ENCODE results near the gene ZNF500. TPM values are rescaled to one million over a fixed set of nuclear protein-coding genes. Genes with fewer than 3 reads are reported as not detected.
A peak's percentile ranks its signal among the peaks of the same experiment; 100 is the strongest.

ZNF500 gene
- total RNA-seq, 1 donor from 2014 or later: 14.6 TPM

DNA sequence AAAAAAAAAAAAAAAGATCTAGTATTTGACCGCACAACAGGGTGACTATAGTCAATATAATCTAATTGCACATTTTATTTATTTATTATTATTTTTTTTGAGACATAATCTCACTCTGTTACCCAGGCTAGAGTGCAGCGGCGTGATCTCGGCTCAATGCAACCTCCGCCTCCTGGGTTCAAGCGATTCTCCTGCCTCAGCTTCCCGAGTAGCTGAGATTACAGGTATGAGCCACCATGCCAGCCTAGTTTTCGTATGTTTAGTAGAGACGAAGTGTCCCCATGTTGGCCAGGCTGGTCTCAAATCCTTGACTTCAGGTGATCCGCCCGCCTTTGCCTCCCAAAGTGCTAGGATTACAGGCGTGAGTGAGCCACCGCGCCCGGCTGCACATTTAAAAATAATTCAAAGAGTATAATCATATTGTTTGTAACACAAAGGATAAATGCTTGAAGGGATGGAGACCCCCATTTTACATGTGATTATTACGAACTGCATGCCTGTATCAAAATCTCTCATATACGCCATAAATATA lies 33.7 kb downstream of the ZNF500 start:
- H2AFZ ChIP-seq (ENCODE audit: low read depth, low read length): peak overlapping the region; percentile 99

DNA sequence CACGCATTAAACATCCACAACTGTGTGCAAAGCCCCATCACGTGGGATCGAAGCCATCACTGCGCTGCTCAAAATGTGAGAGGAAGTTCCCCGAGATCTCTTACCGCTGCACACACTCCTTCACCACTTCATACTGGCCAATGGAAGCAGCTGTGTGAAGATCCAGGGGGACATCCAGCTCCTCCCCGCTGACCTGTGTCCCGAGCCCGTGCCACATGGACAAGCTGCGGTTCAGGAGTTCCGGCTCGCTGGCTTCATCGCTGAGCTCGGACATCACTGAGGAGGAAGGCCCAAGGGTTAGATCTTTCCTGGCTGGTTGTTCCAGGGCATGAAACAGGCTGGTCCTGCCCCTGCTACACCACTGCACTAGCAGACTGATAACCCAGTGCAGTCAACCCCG lies 37.1 kb downstream of the ZNF500 start:
- H3K79me2 ChIP-seq (ENCODE audit: insufficient read depth, low read length): peaks cover 41% of the 10 kb centered on the region
- DNase-seq (ENCODE audit: low read depth) (no peak), FAIRE-seq (no peak)
- H2AFZ ChIP-seq (ENCODE audit: low read depth, low read length): no peak overlapping the region
- no peaks in the 10 kb centered on the region for H3K27me3 ChIP-seq (ENCODE audit: insufficient read depth, low read length)
- no peaks in the 10 kb centered on the region for H3K9me3 ChIP-seq (ENCODE audit: insufficient read depth, low read depth, low read length)
- H3K36me3 ChIP-seq (ENCODE audit: insufficient read depth, low read length): peaks cover 9% of the 10 kb centered on the region
- no peaks in the 10 kb centered on the region for H3K9me3 Mint-ChIP-seq (ENCODE audit: unreplicated experiment)
- no peak overlapping the region for H3K4me3 ChIP-seq (ENCODE audit: insufficient read depth, low read depth, low read length)
- no peaks in the 10 kb centered on the region for H3K27me3 Mint-ChIP-seq (ENCODE audit: low read depth, unreplicated experiment)
- H3K27ac ChIP-seq (ENCODE audit: low read depth, low read length): no peak overlapping the region
- H3K4me1 ChIP-seq (ENCODE audit: insufficient read depth, low read length): peaks cover 4% of the 10 kb centered on the region
- peaks cover 10% of the 10 kb centered on the region for H3K4me1 Mint-ChIP-seq (ENCODE audit: low read depth, unreplicated experiment)
- H3K27ac Mint-ChIP-seq (ENCODE audit: unreplicated experiment): no peak overlapping the region
- H4K20me1 ChIP-seq (ENCODE audit: insufficient read depth, low read length): peaks cover 20% of the 10 kb centered on the region
- no peak for TF ChIP-seq EZH2 (IDR thresholded peaks at IDR 0.05; ENCODE audit: insufficient read depth, low read length)
- TF ChIP-seq, protein P1, sequence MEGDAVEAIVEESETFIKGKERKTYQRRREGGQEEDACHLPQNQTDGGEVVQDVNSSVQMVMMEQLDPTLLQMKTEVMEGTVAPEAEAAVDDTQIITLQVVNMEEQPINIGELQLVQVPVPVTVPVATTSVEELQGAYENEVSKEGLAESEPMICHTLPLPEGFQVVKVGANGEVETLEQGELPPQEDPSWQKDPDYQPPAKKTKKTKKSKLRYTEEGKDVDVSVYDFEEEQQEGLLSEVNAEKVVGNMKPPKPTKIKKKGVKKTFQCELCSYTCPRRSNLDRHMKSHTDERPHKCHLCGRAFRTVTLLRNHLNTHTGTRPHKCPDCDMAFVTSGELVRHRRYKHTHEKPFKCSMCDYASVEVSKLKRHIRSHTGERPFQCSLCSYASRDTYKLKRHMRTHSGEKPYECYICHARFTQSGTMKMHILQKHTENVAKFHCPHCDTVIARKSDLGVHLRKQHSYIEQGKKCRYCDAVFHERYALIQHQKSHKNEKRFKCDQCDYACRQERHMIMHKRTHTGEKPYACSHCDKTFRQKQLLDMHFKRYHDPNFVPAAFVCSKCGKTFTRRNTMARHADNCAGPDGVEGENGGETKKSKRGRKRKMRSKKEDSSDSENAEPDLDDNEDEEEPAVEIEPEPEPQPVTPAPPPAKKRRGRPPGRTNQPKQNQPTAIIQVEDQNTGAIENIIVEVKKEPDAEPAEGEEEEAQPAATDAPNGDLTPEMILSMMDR (IDR thresholded peaks at IDR 0.05; ENCODE audit: insufficient read depth, low read depth, low read length): no peak
- no peak overlapping the region for H3K4me3 Mint-ChIP-seq (ENCODE audit: unreplicated experiment)
- H3K9ac ChIP-seq (ENCODE audit: low read length): no peak overlapping the region
- H3K4me2 ChIP-seq (ENCODE audit: low read length): no peak overlapping the region
- H3K36me3 Mint-ChIP-seq (ENCODE audit: low read depth, unreplicated experiment): peaks cover 10% of the 10 kb centered on the region

More for the DNA sequence above, 33.7 kb downstream of the ZNF500 start:
- Histone ChIP-seq H3K27me3 (ENCODE audit: insufficient read depth, low read length) (no peaks in the 10 kb centered on the region), H3K9me3 (ENCODE audit: insufficient read depth, low read depth, low read length) (no peaks in the 10 kb centered on the region), H3K4me2 (ENCODE audit: low read length) (peak overlapping the region; percentile 100), H3K27ac (ENCODE audit: low read depth, low read length) (no peak overlapping the region), H3K4me1 (ENCODE audit: insufficient read depth, low read length) (peaks cover 9% of the 10 kb centered on the region), H3K4me3 (ENCODE audit: insufficient read depth, low read depth, low read length) (peak overlapping the region; percentile 93), H4K20me1 (ENCODE audit: insufficient read depth, low read length) (peaks cover 9% of the 10 kb centered on the region), H3K36me3 (ENCODE audit: insufficient read depth, low read length) (peaks cover 7% of the 10 kb centered on the region), H3K9ac (ENCODE audit: low read length) (peak overlapping the region; percentile 90), H3K79me2 (ENCODE audit: insufficient read depth, low read length) (peaks cover 34% of the 10 kb centered on the region)
- peak overlapping the region; percentile 91 for H3K4me3 Mint-ChIP-seq (ENCODE audit: unreplicated experiment)
- peaks cover 8% of the 10 kb centered on the region for H3K4me1 Mint-ChIP-seq (ENCODE audit: low read depth, unreplicated experiment)
- FAIRE-seq (no peak), DNase-seq (ENCODE audit: low read depth) (no peak)
- TF ChIP-seq, protein P1 (IDR thresholded peaks at IDR 0.05; ENCODE audit: insufficient read depth, low read depth, low read length): no peak
- TF ChIP-seq EZH2 (IDR thresholded peaks at IDR 0.05; ENCODE audit: insufficient read depth, low read length): no peak
- peak overlapping the region; percentile 62 for H3K27ac Mint-ChIP-seq (ENCODE audit: unreplicated experiment)
- peaks cover 5% of the 10 kb centered on the region for H3K27me3 Mint-ChIP-seq (ENCODE audit: low read depth, unreplicated experiment)
- H3K36me3 Mint-ChIP-seq (ENCODE audit: low read depth, unreplicated experiment): peaks cover 8% of the 10 kb centered on the region
- no peaks in the 10 kb centered on the region for H3K9me3 Mint-ChIP-seq (ENCODE audit: unreplicated experiment)

DNA sequence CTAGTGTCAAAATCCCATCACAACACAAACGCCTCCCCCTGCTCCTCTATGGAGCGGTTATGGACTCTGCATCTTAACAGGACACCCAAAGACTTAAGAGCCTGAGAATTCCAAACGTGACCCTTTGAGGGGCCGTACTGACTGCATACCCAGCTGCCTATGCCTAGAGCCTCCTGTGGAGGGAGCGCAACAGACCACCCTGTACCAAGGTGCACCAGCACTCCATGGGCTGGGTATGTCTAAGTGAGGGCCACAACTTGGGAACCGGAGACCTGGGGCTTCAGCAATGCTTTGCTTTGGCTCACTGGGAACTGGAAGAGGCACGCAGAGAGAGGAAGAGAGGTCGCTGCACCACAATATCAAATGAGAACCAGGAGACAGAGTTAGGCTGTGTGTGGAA lies 38.3 kb downstream of the ZNF500 start:
- no peak overlapping the region for H3K9ac ChIP-seq (ENCODE audit: low read length)
- H3K4me3 ChIP-seq (ENCODE audit: insufficient read depth, low read depth, low read length): no peak overlapping the region
- no peak overlapping the region for H3K4me2 ChIP-seq (ENCODE audit: low read length)
- Mint-ChIP-seq H3K4me1 (ENCODE audit: low read depth, unreplicated experiment) (peaks cover 10% of the 10 kb centered on the region), H3K4me3 (ENCODE audit: unreplicated experiment) (no peak overlapping the region), H3K27me3 (ENCODE audit: low read depth, unreplicated experiment) (no peaks in the 10 kb centered on the region), H3K27ac (ENCODE audit: unreplicated experiment) (peak overlapping the region; percentile 47), H3K36me3 (ENCODE audit: low read depth, unreplicated experiment) (peaks cover 10% of the 10 kb centered on the region), H3K9me3 (ENCODE audit: unreplicated experiment) (no peaks in the 10 kb centered on the region)
- no peak for FAIRE-seq
- DNase-seq (ENCODE audit: low read depth): no peak
- peaks cover 20% of the 10 kb centered on the region for H4K20me1 ChIP-seq (ENCODE audit: insufficient read depth, low read length)
- H3K79me2 ChIP-seq (ENCODE audit: insufficient read depth, low read length): peaks cover 38% of the 10 kb centered on the region
- no peak overlapping the region for H2AFZ ChIP-seq (ENCODE audit: low read depth, low read length)
- peaks cover 9% of the 10 kb centered on the region for H3K36me3 ChIP-seq (ENCODE audit: insufficient read depth, low read length)
- TF ChIP-seq, protein P1 (IDR thresholded peaks at IDR 0.05; ENCODE audit: insufficient read depth, low read depth, low read length): no peak
- TF ChIP-seq EZH2 (IDR thresholded peaks at IDR 0.05; ENCODE audit: insufficient read depth, low read length): no peak
- no peaks in the 10 kb centered on the region for H3K27me3 ChIP-seq (ENCODE audit: insufficient read depth, low read length)
- no peak overlapping the region for H3K27ac ChIP-seq (ENCODE audit: low read depth, low read length)
- peaks cover 4% of the 10 kb centered on the region for H3K4me1 ChIP-seq (ENCODE audit: insufficient read depth, low read length)
- H3K9me3 ChIP-seq (ENCODE audit: insufficient read depth, low read depth, low read length): no peaks in the 10 kb centered on the region

All from astrocyte (in vitro differentiated cells and primary cell).